ENCODE results near the gene CSAD. TPM values are rescaled to one million over a fixed set of nuclear protein-coding genes. Genes with fewer than 3 reads are reported as not detected.

The CSAD gene
- total and polyA plus RNA-seq, 2 of the 13 experiments (the other 11 are each of a cell fraction or from before 2014, with no cell fraction given), result 7.2 to 23.5 TPM

DNA sequence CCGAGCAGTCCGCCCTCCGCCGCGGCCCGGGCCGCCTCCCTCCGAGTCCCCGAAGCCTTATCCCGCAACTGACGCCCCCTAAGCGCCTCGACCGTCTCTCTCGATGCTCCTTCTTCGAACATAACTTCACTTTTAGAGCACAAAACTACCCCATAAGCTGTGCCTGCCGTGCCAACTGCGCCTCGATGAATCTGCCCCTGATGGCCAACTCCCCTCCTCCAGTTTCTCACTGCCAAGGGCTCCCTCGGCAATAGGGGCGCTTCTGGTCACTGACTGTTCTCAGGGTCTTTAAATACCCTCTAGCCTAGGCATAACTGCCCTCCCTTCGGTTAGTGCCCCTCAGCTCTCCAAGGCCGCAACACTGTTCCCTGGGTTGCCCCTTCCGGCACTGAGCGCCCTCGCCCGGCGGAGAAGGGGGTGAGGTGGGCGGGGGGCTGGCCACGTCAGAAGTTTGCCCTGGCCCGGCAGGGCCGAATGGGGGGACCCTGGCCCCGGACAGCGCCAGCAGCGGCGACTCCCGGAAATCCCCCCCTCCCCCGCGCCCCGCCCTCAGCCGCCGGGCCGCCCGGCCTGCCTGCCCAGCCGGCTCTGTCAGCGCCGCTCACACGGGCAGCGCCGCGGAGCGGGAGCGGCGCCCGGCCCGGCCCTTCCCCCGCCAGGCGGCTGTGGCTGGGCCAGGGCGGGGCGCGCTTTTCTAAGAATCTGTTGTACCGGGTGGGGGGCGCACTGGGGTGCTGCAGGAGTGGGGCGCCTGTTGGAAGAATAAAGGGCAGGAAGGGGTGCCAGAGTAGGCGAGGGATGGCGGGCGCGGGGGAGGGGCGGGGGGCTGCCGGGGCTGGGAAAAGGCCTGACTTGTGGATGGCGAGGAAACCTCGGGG is 40.7 kb upstream of the CSAD start (continued):
- TF ChIP-seq, protein P1, sequence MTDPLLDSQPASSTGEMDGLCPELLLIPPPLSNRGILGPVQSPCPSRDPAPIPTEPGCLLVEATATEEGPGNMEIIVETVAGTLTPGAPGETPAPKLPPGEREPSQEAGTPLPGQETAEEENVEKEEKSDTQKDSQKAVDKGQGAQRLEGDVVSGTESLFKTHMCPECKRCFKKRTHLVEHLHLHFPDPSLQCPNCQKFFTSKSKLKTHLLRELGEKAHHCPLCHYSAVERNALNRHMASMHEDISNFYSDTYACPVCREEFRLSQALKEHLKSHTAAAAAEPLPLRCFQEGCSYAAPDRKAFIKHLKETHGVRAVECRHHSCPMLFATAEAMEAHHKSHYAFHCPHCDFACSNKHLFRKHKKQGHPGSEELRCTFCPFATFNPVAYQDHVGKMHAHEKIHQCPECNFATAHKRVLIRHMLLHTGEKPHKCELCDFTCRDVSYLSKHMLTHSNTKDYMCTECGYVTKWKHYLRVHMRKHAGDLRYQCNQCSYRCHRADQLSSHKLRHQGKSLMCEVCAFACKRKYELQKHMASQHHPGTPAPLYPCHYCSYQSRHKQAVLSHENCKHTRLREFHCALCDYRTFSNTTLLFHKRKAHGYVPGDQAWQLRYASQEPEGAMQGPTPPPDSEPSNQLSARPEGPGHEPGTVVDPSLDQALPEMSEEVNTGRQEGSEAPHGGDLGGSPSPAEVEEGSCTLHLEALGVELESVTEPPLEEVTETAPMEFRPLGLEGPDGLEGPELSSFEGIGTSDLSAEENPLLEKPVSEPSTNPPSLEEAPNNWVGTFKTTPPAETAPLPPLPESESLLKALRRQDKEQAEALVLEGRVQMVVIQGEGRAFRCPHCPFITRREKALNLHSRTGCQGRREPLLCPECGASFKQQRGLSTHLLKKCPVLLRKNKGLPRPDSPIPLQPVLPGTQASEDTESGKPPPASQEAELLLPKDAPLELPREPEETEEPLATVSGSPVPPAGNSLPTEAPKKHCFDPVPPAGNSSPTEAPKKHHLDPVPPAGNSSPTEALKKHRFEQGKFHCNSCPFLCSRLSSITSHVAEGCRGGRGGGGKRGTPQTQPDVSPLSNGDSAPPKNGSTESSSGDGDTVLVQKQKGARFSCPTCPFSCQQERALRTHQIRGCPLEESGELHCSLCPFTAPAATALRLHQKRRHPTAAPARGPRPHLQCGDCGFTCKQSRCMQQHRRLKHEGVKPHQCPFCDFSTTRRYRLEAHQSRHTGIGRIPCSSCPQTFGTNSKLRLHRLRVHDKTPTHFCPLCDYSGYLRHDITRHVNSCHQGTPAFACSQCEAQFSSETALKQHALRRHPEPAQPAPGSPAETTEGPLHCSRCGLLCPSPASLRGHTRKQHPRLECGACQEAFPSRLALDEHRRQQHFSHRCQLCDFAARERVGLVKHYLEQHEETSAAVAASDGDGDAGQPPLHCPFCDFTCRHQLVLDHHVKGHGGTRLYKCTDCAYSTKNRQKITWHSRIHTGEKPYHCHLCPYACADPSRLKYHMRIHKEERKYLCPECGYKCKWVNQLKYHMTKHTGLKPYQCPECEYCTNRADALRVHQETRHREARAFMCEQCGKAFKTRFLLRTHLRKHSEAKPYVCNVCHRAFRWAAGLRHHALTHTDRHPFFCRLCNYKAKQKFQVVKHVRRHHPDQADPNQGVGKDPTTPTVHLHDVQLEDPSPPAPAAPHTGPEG (CRISPR knock-in tag; IDR thresholded peaks at IDR 0.05), result peak; percentile 48; the same call in 1 of the 2 replicates
- TF ChIP-seq YY1 (IDR thresholded peaks at IDR 0.05; ENCODE audit: insufficient read depth, insufficient replicate concordance, low read depth, low read length) (peak; percentile 55), BORCS8-MEF2B (CRISPR knock-in tag; IDR thresholded peaks at IDR 0.05) (peak; percentile 37; the same call in 1 of the 2 replicates), PHF8 (CRISPR knock-in tag; IDR thresholded peaks at IDR 0.05) (peak; percentile 62), ZNF180 (CRISPR knock-in tag; IDR thresholded peaks at IDR 0.05; ENCODE audit: borderline replicate concordance, low read depth) (no peak), TAF15 (IDR thresholded peaks at IDR 0.05; ENCODE audit: low read depth, low read length, poor library complexity, severe bottlenecking) (peak; percentile 30), ZNF761 (CRISPR knock-in tag; conservative IDR thresholded peaks at IDR 0.05) (no peak), ZFP36L1 (CRISPR knock-in tag; IDR thresholded peaks at IDR 0.05) (no peak), ZNF451 (CRISPR knock-in tag; IDR thresholded peaks at IDR 0.05) (no peak), RFXAP (CRISPR knock-in tag; IDR thresholded peaks at IDR 0.05; ENCODE audit: borderline replicate concordance) (no peak)
- TF ChIP-seq, protein P2, sequence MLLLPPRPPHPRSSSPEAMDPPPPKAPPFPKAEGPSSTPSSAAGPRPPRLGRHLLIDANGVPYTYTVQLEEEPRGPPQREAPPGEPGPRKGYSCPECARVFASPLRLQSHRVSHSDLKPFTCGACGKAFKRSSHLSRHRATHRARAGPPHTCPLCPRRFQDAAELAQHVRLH (CRISPR knock-in tag; IDR thresholded peaks at IDR 0.05; ENCODE audit: borderline replicate concordance, low read depth), result 0 out of 2 replicates have a peak, but pooled peaks have one; percentile 56
- TF ChIP-seq, protein P3, sequence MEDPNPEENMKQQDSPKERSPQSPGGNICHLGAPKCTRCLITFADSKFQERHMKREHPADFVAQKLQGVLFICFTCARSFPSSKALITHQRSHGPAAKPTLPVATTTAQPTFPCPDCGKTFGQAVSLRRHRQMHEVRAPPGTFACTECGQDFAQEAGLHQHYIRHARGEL (CRISPR knock-in tag; IDR thresholded peaks at IDR 0.05), result no peak
- TF ChIP-seq, protein P4, sequence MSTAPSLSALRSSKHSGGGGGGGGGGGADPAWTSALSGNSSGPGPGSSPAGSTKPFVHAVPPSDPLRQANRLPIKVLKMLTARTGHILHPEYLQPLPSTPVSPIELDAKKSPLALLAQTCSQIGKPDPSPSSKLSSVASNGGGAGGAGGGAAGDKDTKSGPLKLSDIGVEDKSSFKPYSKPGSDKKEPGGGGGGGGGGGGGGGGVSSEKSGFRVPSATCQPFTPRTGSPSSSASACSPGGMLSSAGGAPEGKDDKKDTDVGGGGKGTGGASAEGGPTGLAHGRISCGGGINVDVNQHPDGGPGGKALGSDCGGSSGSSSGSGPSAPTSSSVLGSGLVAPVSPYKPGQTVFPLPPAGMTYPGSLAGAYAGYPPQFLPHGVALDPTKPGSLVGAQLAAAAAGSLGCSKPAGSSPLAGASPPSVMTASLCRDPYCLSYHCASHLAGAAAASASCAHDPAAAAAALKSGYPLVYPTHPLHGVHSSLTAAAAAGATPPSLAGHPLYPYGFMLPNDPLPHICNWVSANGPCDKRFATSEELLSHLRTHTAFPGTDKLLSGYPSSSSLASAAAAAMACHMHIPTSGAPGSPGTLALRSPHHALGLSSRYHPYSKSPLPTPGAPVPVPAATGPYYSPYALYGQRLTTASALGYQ (CRISPR knock-in tag; IDR thresholded peaks at IDR 0.05), result peak; percentile 29; the same call in 1 of the 2 replicates
- TF ChIP-seq, protein P5, sequence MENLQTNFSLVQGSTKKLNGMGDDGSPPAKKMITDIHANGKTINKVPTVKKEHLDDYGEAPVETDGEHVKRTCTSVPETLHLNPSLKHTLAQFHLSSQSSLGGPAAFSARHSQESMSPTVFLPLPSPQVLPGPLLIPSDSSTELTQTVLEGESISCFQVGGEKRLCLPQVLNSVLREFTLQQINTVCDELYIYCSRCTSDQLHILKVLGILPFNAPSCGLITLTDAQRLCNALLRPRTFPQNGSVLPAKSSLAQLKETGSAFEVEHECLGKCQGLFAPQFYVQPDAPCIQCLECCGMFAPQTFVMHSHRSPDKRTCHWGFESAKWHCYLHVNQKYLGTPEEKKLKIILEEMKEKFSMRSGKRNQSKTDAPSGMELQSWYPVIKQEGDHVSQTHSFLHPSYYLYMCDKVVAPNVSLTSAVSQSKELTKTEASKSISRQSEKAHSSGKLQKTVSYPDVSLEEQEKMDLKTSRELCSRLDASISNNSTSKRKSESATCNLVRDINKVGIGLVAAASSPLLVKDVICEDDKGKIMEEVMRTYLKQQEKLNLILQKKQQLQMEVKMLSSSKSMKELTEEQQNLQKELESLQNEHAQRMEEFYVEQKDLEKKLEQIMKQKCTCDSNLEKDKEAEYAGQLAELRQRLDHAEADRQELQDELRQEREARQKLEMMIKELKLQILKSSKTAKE (CRISPR knock-in tag; IDR thresholded peaks at IDR 0.05; ENCODE audit: borderline replicate concordance), result peak; percentile 36; the same call in 1 of the 2 replicates

Measured in HepG2 (cell line).